NT2/D1 (cell line): ENCODE data around the gene CTBP2.

Experiments
- DNase-seq: peaks from one replicate; pipeline ENCODE4 v3.0.0-alpha.2; 2011; ENCODE audit warnings: low read depth, low spot score
- H3K27me3 ChIP-seq: 2 replicates; pipeline ENCODE4 v1.6.0; 2011; ENCODE audit warnings: mild to moderate bottlenecking; ENCODE audit not compliant: insufficient read length, insufficient read depth
- H3K36me3 ChIP-seq: 2 replicates; pipeline ENCODE4 v1.6.1; 2011; ENCODE audit warnings: mild to moderate bottlenecking, low read length, mixed read lengths; ENCODE audit not compliant: insufficient read depth, insufficient read length
- H3K4me1 ChIP-seq: 2 replicates; pipeline ENCODE4 v1.5.1; 2011; ENCODE audit not compliant: insufficient read depth, insufficient read length
- H3K4me3 ChIP-seq: 2 replicates; pipeline ENCODE4 v1.5.1; 2011; ENCODE audit warnings: low read depth; ENCODE audit not compliant: insufficient read length
- H3K9ac ChIP-seq: 2 replicates; pipeline ENCODE4 v1.6.0; 2011; ENCODE audit warnings: low read depth; ENCODE audit not compliant: insufficient read length
- H3K9me3 ChIP-seq: 2 replicates; pipeline ENCODE4 v1.5.1; 2011; ENCODE audit warnings: mild to moderate bottlenecking, low read length; ENCODE audit not compliant: insufficient read depth
- SUZ12 ChIP-seq: IDR thresholded peaks from 2 replicates; pipeline ENCODE4 v1.6.1; 2011; ENCODE audit not compliant: insufficient read length, insufficient read depth; ENCODE audit errors: extremely low read depth
- YY1 ChIP-seq: IDR thresholded peaks from 2 replicates; pipeline ENCODE4 v1.6.1; 2011; ENCODE audit not compliant: insufficient read length, insufficient read depth
- ZNF274 ChIP-seq: IDR thresholded peaks from 2 replicates; pipeline ENCODE4 v1.6.1; 2011; ENCODE audit warnings: mild to moderate bottlenecking, low read depth, low read length

Gene CTBP2

GRCh38 chr10:124962421-124962820 lies 197.9 kb downstream of the CTBP2 start:
- Histone ChIP-seq H3K36me3 (peaks cover 20% of the 10 kb centered on the region), H3K9ac (no peak overlapping the region), H3K9me3 (no peaks in the 10 kb centered on the region), H3K4me3 (no peak overlapping the region), H3K27me3 (no peaks in the 10 kb centered on the region), H3K4me1 (no peaks in the 10 kb centered on the region)
- TF ChIP-seq ZNF274: no peak
- no peak for TF ChIP-seq SUZ12
- no peak for DNase-seq

GRCh38 chr10:124961248-124961570 lies 199.2 kb downstream of the CTBP2 start:
- Histone ChIP-seq H3K4me3 (no peak overlapping the region), H3K27me3 (no peaks in the 10 kb centered on the region), H3K9ac (no peak overlapping the region), H3K4me1 (no peaks in the 10 kb centered on the region), H3K9me3 (no peaks in the 10 kb centered on the region), H3K36me3 (peaks cover 7% of the 10 kb centered on the region)
- DNase-seq: no peak
- no peak for TF ChIP-seq ZNF274

GRCh38 chr10:124959564-124959963 lies 200.8 kb downstream of the CTBP2 start:
- H3K4me3 ChIP-seq: no peak overlapping the region
- no peaks in the 10 kb centered on the region for H3K27me3 ChIP-seq
- no peak overlapping the region for H3K9ac ChIP-seq
- DNase-seq: no peak
- H3K36me3 ChIP-seq: peaks cover 5% of the 10 kb centered on the region
- TF ChIP-seq SUZ12 (no peak), YY1 (no peak), ZNF274 (no peak)
- no peaks in the 10 kb centered on the region for H3K9me3 ChIP-seq
- no peaks in the 10 kb centered on the region for H3K4me1 ChIP-seq

GRCh38 chr10:124957404-124957947 lies 202.9 kb downstream of the CTBP2 start:
- Histone ChIP-seq H3K4me1 (no peaks in the 10 kb centered on the region), H3K9me3 (no peaks in the 10 kb centered on the region), H3K4me3 (no peak overlapping the region), H3K27me3 (no peaks in the 10 kb centered on the region), H3K36me3 (peaks cover 4% of the 10 kb centered on the region), H3K9ac (no peak overlapping the region)
- DNase-seq: no peak
- no peak for TF ChIP-seq SUZ12
- no peak for TF ChIP-seq ZNF274
- no peak for TF ChIP-seq YY1

- Histone ChIP-seq H3K36me3 (no peaks in the 10 kb centered on the region), H3K9ac (no peak overlapping the region), H3K9me3 (no peaks in the 10 kb centered on the region), H3K4me3 (no peak overlapping the region), H3K4me1 (no peaks in the 10 kb centered on the region), H3K27me3 (no peaks in the 10 kb centered on the region)
- DNase-seq: no peak
- TF ChIP-seq SUZ12 (no peak), YY1 (no peak), ZNF274 (no peak)
Observed at GRCh38 chr10:124956764-124957163, 203.6 kb downstream of the CTBP2 start.

GRCh38 chr10:124955868-124956267 lies 204.5 kb downstream of the CTBP2 start:
- Histone ChIP-seq H3K9me3 (no peaks in the 10 kb centered on the region), H3K27me3 (no peaks in the 10 kb centered on the region)
- TF ChIP-seq ZNF274: no peak
- no peak for TF ChIP-seq YY1
- TF ChIP-seq SUZ12: no peak

GRCh38 chr10:124955243-124955642 lies 205.1 kb downstream of the CTBP2 start:
- H3K4me1 ChIP-seq: no peaks in the 10 kb centered on the region
- TF ChIP-seq SUZ12 (no peak), YY1 (no peak), ZNF274 (no peak)
- H3K4me3 ChIP-seq: no peak overlapping the region
- no peaks in the 10 kb centered on the region for H3K27me3 ChIP-seq
- no peaks in the 10 kb centered on the region for H3K36me3 ChIP-seq
- H3K9ac ChIP-seq: no peak overlapping the region
- no peak for DNase-seq
- no peaks in the 10 kb centered on the region for H3K9me3 ChIP-seq

More at GRCh38 chr10:124955868-124956267, 204.5 kb downstream of the CTBP2 start:
- DNase-seq: no peak
- Histone ChIP-seq H3K36me3 (no peaks in the 10 kb centered on the region), H3K4me1 (no peaks in the 10 kb centered on the region), H3K9ac (no peak overlapping the region), H3K4me3 (no peak overlapping the region)

GRCh38 chr10:124953421-124953820 lies 206.9 kb downstream of the CTBP2 start:
- no peak for DNase-seq
- Histone ChIP-seq H3K4me3 (no peak overlapping the region), H3K9ac (no peak overlapping the region), H3K36me3 (peaks cover 4% of the 10 kb centered on the region), H3K9me3 (no peaks in the 10 kb centered on the region), H3K27me3 (no peaks in the 10 kb centered on the region), H3K4me1 (no peaks in the 10 kb centered on the region)
- no peak for TF ChIP-seq YY1
- no peak for TF ChIP-seq ZNF274
- no peak for TF ChIP-seq SUZ12
